ENCODE results near the gene ABCA4.

GRCh38 chr1:94118471-94118870 lies 2.5 kb downstream of the ABCA4 start:
- TF ChIP-seq CTCF (IDR thresholded peaks at IDR 0.05) (no peak), POLR2AphosphoS5 (IDR thresholded peaks at IDR 0.05) (no peak), POLR2A (IDR thresholded peaks at IDR 0.05; ENCODE audit: low read depth) (no peak), EP300 (IDR thresholded peaks at IDR 0.05) (no peak)

All from esophagus muscularis mucosa (tissue), 4 donors.